AG08395 (cell line): ENCODE measurements around the gene SSBP1.
"Not testable (repeated sequence)": the region's sequence is repeated elsewhere in the genome, so short reads cannot be mapped to it uniquely, and the experiment has no call there.

Experiments
- DNase-seq: peaks from one replicate; pipeline ENCODE4 v3.0.0; 2012; ENCODE audit warnings: mixed read lengths, low spot score

The SSBP1 gene, protein sequence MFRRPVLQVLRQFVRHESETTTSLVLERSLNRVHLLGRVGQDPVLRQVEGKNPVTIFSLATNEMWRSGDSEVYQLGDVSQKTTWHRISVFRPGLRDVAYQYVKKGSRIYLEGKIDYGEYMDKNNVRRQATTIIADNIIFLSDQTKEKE

GRCh38 chr7:141737836-141738591 lies at the start of gene SSBP1:
SSBP1 (plus strand) TSS chr7:141738358; CDS start chr7:141739167, 809 bp downstream.
- DNase-seq = peak; percentile 91

DNA sequence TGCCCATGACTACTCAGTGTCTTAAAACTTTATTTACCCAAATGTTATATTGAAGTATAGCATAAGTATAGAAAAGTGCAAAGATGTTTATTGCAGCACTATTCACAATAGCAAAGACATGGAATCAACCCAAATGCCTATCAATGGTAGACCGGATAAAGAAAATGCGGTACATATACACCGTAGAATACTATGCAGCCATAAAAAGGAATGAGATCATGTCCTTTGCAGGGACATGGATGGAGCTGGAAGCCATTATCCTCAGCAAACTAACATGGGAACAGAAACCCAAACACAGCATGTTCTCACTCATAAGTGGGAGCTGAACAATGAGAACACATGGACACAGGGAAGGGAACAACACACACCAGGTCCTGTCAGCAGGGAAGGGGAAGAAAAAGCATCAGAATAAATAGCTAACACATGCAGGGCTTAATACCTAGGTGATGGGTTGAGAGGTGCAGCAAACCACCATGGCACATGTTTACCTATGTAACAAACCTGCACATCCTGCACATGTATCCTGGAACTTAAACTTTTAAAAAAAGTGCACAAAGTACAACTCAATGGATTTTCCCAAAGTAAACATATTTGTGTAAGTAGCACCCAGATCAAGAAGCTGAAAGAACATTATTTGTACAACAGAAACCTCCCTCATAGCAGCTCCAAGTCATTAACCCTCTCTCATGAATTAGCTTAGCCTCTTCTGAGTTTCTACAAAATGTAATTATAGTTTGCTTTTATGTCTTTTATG lies 48.9 kb upstream of the SSBP1 start:
- DNase-seq = not testable (repeated sequence)

DNA sequence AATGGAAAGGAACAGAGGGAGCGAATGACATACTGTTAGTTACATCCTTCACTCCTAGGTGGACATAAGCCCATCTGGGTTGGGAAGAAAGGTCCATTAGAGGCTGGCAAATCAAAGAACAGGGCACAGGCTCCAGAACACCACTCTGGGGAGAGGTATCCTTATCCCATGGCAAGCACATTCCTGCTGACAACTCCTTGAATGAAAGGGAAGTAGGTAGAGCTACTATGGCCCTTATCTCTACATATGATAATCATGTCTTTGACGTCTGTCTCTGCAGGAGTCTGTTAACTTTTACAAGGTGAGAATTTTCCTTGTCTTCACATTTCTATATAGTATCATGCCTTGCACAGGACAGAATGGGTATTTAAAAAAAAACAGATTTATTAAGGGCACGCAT lies 46.6 kb upstream of the SSBP1 start:
- DNase-seq = no peak

DNA sequence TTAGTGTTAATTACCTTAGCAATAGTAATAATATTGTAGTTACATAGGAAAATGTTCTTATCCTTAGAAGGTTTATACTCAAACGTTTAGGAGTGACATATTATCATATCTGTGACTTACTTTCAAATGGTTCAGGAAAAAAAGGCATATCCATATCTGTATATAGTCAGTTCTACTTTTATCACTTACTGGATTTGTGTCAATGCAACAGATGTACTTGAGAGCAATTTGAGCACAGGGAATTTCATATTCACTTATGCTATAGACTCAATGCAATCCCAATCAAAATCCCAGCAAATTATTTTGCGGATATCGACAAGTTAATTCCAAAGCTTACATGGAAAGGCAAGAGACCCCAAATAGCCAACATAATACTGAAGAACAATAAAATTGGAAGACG lies 46.2 kb upstream of the SSBP1 start:
- no peak for DNase-seq

- DNase-seq = no peak
Observed at GRCh38 chr7:141693082-141693481, 45.1 kb upstream of the SSBP1 start.

DNA sequence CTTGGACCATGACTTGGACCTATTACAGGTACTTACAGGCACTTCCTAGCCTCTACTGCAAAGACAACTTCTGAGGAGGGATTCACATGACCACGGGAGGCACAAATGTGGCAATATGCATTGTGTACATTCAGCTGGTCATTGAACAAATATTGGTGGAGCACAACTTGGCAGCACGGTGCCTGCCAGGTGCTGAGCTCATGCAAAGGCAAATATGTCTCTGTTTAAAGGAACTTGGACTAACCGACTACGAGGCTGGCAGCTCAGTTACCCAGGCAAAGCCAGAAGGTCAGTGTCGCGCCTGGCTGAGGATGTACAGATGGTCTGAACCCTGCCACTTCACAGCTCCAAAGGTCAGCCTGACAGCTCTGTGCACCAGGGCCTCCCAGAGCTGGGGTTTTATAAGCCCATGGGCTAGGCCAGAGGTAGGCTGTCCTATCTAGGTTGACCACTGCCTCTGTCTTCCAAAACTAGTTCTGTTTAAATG lies 42.3 kb upstream of the SSBP1 start:
- DNase-seq = no peak

GRCh38 chr7:141696348-141696747 lies 41.8 kb upstream of the SSBP1 start:
- DNase-seq = no peak

GRCh38 chr7:141697211-141697871 lies 40.8 kb upstream of the SSBP1 start:
- DNase-seq = peak; percentile 31

GRCh38 chr7:141698247-141699015 lies 39.7 kb upstream of the SSBP1 start:
- no peak for DNase-seq

- DNase-seq = no peak
Observed at GRCh38 chr7:141699860-141700259, 38.3 kb upstream of the SSBP1 start.

DNA sequence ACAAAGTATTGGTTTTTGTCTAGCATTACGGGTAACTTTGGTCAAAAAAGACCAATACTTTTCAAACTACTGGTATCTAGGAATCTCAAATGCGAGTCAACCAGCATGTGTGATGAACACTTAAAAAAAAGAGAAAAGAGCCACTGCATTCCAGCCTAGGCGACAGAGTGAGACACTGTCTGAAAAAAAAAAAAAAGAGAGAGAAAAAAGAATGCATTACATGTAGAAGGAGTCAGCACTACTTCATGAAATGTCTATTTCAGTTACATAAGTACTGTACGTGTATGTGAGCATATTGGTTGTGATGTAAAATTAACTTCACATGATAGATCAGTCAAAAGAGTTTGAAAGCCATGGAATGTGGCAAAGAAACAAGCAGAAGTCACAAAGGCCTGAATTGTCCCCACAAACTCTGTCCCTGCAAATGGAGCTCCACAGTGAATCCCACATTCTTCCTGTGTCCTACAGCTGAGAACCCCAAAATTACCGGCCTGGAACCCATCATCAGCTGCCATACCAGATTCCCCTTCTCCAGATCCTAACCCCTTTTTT lies 37.8 kb upstream of the SSBP1 start:
- DNase-seq = no peak

GRCh38 chr7:141700848-141701371 lies 37.2 kb upstream of the SSBP1 start:
- DNase-seq = peak; percentile 18

GRCh38 chr7:141701489-141702046 lies 36.6 kb upstream of the SSBP1 start:
- DNase-seq = peak; percentile 27

DNA sequence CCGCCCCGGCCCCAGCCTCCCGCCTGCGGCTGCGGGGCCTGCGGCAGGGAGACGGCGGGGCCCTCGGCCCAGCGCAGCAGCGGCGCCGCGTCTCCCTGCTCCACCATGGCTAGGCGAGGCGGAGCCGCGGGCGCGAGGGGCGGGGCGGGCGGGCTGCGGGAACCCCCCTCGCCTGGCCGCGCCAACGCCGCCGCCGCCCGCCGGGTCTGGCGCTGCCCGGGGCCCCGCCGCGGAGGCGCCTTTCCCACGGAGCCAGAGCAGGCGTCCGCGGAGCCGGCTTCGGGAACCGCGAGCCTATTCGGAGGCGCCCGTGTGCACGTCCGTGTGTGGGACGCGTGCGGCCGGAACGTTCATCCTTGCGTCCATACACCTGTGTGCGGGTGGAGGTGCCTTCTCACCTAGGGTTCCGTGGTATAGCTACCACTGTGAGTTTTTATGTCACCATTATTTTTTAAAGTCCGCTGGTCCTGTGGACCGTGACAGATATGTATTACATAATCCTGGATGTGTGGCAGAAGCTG lies 36.1 kb upstream of the SSBP1 start, which contains the start of gene DENND11:
Gene DENND11 (minus strand): TSS at position 120 of the 521 bp plus-strand sequence. CDS start 13 bp downstream, at position 107.
- peak; percentile 76 for DNase-seq

DNA sequence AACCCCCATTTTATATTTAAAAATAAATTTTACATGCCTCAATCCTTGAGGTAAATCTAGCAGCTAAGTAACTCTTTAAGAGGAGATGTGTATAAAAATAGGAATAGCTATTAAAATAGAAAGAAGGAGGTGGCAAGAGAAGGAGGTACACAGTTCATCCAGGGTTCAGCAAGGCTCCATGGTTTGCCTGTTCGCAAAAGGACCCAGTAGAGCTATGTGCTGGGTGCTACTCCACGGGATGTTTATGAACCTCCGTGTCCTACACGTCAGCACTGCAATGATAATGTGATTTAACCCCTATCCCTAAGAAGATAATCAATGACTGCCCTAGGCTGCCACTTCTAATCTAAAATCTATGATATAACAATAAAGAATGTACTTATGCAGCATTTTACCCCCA lies 35.3 kb upstream of the SSBP1 start:
- DNase-seq = no peak

- no peak for DNase-seq
Observed at GRCh38 chr7:141704112-141704511, 34.0 kb upstream of the SSBP1 start.

- no peak for DNase-seq
Observed at GRCh38 chr7:141704741-141705140, 33.4 kb upstream of the SSBP1 start.

DNA sequence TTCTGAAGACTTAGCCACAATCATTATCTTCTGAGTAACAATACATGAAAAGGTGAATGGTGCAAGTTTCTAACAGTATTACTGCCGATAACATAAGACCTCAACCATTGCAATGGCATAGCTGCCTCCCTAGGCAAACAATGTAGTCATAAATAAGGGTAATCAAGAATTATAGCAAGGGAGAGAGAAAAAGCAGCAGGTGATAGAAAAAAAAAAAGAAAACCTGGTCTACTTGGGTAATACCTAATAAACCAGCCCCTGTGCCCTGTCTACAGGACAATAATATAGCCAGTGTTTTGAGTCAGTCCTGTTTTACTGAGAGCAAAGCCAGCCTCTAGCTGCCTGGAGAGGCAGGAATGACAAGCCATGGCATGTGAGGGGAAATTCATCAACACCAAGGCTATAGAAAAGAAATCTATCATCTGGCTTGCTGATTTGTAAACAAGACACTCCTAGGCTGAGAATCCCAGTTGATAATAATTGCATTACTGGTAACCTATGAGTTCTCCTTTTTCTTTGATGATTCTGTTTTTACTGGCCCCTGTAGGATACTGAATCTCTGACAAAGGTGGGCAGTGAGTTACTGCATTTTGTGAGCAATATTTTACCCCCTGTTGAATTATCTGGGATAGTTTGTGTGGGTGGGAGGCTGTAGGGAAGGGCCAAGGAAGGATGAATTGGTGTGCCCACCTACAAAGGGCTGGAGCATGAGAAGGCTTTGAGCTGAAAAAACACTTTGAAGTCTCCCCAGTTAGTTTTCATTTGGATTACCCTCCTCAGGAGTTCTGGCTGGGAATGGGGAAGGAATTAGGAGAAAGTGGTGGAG lies 31.7 kb upstream of the SSBP1 start:
- no peak for DNase-seq

DNA sequence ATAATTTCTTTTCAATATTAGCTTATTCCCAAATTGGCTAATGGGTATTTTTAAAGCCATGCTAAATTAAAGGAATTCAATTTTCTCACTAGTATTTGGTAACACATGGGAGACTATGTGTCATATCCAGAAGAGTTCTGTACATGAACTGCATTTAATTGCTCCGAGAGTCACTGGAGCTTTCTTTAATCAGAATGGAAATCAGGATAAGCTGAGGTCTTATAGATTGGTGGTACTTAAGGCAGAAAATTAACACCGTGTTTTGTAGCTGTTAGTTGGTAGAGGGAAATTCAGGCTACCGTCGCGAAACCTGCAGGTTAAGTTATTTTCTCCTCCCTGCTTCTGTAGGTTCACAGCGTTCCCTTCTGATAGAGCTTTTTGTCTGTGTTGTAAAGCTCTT lies 29.8 kb upstream of the SSBP1 start, which contains the start of gene WEE2:
Gene WEE2 (plus strand): TSS at position 3 of the 400 bp plus-strand sequence. CDS start 406 bp downstream, outside the sequence.
- DNase-seq = no peak
